Erythroblast (primary cell): ENCODE measurements around the gene OSBPL9.

Source experiments
- DNase-seq, 2 experiments: peaks; one replicate each; lab custom pipeline; 2025; lab: John Stamatoyannopoulos, UW
- GATA1 ChIP-seq: IDR thresholded peaks from 2 replicates; pipeline ENCODE4 v1.6.1; 2011; ENCODE audit warnings: low read depth, mild to moderate bottlenecking, control low read depth, low read length, moderate library complexity
- POLR2A ChIP-seq: IDR thresholded peaks from 2 replicates; pipeline ENCODE4 v1.6.1; 2011; ENCODE audit warnings: mild to moderate bottlenecking, low read length

OSBPL9 gene

GRCh38 chr1:51656374-51656773 lies 39.5 kb downstream of the OSBPL9 start:
- no peak for TF ChIP-seq POLR2A
- no peak for TF ChIP-seq GATA1
- no peak for DNase-seq

DNA sequence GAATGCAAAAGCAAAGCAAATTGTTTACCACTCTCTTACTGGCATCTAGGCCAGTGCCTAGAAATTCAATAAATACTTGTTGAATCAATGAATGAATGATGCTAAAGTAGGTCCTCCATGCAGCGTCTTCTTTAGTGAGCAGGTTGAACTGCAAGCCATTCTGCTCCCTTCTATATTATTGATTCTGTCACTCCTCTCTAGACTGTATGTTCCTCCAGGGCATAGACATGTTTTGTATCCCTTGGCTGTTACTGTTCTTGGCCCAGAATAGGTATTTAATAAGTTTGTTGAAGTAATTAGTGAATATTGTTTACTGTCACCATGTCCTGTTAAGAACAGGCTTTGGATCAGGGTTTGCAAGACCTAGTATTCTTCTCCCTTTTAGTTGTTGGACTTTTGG lies 43.7 kb downstream of the OSBPL9 start:
- DNase-seq, result no peak
- TF ChIP-seq POLR2A (no peak), GATA1 (no peak)

DNA sequence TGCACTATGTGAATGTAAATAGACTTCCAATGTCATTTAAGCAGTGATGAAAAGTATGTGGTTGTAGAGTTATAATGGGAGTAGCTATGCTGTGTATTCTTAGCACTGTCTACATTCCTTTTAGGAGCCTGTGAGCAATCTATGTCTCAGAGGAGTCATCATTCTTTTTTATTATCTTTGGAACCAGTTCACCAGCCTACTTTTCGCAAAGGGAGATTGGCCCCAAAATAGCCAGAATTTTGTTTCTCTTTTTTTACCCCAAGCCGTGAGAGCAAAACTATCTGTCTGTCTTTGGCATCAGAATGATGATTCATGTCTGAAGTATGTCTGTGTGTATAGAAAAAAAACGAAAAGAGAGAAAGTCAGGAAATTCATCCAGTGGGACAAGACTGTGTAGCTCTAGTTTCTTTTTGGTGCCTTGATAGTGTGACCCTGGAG lies 44.2 kb downstream of the OSBPL9 start:
- no peak for DNase-seq
- TF ChIP-seq GATA1, result no peak
- no peak for TF ChIP-seq POLR2A

DNA sequence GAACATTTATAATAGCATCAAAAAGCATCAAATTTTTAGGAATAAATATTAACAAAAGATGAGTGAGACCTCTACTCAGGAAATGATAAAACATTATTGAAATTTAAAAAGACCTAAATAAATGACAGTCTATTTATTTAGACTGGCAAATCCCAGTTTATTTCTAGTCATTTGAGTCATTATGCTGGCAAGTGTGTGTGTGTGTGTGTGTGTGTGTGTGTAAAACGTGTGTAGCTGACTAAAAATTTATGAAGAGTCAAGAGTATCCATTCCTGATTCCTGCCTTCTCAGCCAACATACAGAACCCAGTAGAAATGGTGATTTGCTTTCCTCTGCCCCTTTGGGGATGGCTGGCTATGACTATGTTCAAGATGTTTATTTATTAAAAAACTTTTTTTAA lies 46.2 kb downstream of the OSBPL9 start:
- DNase-seq, result no peak
- TF ChIP-seq POLR2A, result no peak
- no peak for TF ChIP-seq GATA1

DNA sequence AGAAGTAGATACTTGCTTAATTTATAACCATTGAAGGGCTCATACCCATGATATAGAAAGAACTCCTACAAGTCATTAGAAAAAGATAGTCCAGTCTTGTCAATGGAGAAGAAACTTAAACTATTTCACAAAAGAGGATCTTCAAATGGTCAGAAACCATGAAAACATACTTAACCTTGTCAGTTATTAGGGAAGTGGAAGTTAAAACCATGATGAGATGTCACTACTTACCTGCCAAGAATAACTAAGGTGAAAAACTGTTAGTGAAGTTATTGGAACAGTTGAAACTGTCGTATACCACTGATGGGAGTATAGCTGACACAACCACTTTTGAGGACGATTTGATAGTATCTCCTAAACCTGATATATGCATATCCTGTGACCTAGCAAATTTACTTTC lies 46.8 kb downstream of the OSBPL9 start:
- TF ChIP-seq GATA1, result no peak
- TF ChIP-seq POLR2A, result no peak
- DNase-seq, result no peak

GRCh38 chr1:51664421-51665240 lies 47.7 kb downstream of the OSBPL9 start:
- TF ChIP-seq POLR2A (no peak), GATA1 (no peak)
- peak; percentile 17 to 65 for DNase-seq

DNA sequence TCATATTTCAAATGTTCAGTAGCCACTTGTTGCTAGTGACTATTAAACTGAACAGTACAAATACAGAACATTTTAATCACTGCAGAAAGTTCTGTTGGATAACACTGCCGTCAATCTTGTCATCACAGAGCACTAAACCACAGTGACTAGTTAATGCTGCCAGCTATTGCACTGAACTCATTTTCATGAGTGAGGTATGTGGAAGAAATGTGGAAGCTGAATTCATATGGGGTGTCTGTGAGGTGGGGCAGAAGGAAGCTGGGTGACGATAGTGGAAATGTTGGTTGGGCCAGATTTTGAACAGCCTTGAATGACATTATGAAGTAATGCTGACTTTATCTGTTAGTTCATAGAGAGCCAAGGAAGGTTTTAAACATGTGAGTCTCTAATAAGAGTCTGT lies 49.6 kb downstream of the OSBPL9 start:
- TF ChIP-seq GATA1 (no peak), POLR2A (no peak)
- DNase-seq, result no peak

DNA sequence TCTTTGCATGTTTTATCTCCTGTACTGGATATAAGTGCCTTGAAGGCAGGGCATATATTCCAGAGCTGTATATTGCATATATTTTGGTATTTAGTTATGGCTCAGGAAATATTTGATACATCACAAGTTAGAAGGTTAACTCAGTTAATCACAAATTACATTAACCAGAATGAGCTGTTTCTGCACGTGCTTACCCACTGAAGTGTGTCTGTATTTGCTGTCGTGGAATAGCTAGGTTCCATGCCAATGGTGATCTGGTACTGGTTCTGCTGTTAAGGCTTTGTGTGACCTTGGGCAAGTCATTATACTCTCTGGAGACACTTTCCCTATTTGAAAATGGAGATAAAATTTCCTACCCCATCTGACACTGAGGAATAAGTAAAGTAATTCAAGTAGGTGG lies 50.7 kb downstream of the OSBPL9 start:
- DNase-seq, result no peak
- no peak for TF ChIP-seq GATA1
- TF ChIP-seq POLR2A, result no peak

DNA sequence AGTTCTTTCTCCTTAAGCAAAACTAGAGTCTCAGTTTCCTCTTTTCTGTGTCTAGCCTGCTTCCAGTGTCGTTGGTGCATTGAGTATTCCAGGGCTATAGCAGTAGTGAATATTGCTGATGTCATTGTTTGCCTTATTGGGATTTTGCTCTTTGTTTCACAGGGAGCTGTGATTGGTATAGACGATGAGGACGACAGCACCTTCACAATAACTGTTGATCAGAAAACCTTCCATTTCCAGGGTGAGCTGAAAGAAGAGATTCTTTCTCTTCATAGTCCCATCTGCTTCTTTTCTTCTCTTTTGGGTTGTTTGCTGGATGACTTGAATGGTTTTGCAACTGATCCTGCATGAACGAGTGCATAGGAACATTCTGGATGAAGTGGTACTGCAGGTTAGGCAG lies 52.4 kb downstream of the OSBPL9 start:
- no peak for DNase-seq
- TF ChIP-seq POLR2A, result no peak
- no peak for TF ChIP-seq GATA1

- no peak for DNase-seq
- TF ChIP-seq GATA1 (no peak), POLR2A (no peak)
Measured at GRCh38 chr1:51669816-51670215, 52.9 kb downstream of the OSBPL9 start.

DNA sequence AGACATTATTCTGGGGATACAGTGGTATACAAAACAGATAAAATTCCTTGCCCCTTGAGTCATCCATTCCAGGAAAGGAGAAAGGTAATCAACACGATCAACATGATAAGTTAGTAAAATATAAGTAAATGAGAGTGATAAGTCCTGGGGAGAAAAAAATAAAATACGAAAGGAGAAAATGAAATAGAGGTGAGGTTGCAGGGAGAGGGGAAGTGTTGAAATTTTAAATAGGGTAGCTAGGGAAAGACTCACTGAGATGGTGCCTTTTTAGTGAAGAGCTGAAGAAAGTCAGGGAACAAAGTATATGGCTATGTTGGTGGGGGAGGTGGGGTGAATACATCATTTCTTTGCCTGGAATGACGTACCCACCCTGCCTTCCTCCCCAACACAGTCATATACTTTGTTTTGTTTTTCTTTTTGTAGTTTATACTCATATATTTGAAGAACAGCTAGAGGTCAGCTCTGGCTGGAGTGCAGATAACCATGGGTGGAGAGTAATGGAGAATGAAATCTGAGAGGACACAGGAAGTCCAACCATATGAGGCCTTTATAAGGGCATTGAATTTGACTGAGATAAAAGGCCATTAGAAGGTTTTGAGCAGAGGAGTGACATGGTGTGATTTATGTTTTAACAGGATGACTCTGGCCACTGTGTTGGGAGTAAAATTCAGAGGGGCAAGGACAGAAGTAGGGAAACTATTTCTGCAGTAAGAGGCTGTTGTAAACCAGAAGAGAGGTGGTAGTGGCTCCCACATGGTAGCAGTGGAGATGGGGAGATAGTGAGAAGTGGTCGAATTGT lies 54.8 kb downstream of the OSBPL9 start:
- DNase-seq, result no peak
- TF ChIP-seq GATA1 (no peak), POLR2A (no peak)

- no peak for DNase-seq
- TF ChIP-seq GATA1, result no peak
- no peak for TF ChIP-seq POLR2A
Measured at GRCh38 chr1:51673279-51673678, 56.4 kb downstream of the OSBPL9 start.

- TF ChIP-seq GATA1 (no peak), POLR2A (no peak)
- DNase-seq, result no peak
Measured at GRCh38 chr1:51675177-51675780, 58.4 kb downstream of the OSBPL9 start.

GRCh38 chr1:51679435-51679834 lies 62.5 kb downstream of the OSBPL9 start:
- DNase-seq, result no peak
- TF ChIP-seq GATA1 (no peak), POLR2A (no peak)
